B cell (primary cell): ENCODE data around the gene MAP2K5.

Experiments
- EZH2 ChIP-seq: IDR thresholded peaks from 2 replicates; pipeline ENCODE4 v1.6.1; 2012; ENCODE audit warnings: borderline replicate concordance, low read depth, mild to moderate bottlenecking, moderate library complexity, low read length; ENCODE audit not compliant: insufficient read depth, poor library complexity, severe bottlenecking
- TF ChIP-seq, protein P1 (sequence below): fragments of 200-600 bp; IDR thresholded peaks from one replicate; pipeline ENCODE4 v1.8.0; 2022; ENCODE audit warnings: antibody characterized with exemption, mild to moderate bottlenecking

DNA sequence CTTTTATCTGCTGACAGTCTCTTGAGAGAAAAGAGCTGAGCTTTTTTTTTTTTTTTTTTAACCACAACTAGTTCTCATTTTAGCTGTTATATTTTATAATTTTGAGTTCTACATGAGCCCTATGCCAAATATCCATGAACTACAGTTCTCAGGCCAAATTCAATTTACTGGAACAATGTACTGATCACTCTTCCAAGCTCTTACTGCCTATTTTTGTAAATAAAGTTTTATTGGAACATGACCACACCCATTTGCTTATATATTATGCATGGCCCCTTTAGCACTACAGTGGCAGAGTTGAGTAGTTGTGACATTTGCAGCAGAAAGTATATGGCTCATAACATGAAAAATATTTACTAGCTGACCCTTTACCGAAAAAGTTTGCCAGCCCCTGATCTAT lies 153.6 kb downstream of the MAP2K5 start:
- TF ChIP-seq, protein P1, sequence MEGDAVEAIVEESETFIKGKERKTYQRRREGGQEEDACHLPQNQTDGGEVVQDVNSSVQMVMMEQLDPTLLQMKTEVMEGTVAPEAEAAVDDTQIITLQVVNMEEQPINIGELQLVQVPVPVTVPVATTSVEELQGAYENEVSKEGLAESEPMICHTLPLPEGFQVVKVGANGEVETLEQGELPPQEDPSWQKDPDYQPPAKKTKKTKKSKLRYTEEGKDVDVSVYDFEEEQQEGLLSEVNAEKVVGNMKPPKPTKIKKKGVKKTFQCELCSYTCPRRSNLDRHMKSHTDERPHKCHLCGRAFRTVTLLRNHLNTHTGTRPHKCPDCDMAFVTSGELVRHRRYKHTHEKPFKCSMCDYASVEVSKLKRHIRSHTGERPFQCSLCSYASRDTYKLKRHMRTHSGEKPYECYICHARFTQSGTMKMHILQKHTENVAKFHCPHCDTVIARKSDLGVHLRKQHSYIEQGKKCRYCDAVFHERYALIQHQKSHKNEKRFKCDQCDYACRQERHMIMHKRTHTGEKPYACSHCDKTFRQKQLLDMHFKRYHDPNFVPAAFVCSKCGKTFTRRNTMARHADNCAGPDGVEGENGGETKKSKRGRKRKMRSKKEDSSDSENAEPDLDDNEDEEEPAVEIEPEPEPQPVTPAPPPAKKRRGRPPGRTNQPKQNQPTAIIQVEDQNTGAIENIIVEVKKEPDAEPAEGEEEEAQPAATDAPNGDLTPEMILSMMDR = no peak
- no peak for TF ChIP-seq EZH2
